Activated naive CD4-positive, alpha-beta T cell treated with anti-CD3 and anti-CD28 coated beads, Interleukin-2, amount 10 ng/mL, durations not matched to agents 7 days and 5 days (primary cell): ENCODE data around the gene RPS24.
"Not testable (repeated sequence)": the region's sequence is repeated elsewhere in the genome, so short reads cannot be mapped to it uniquely, and the experiment has no call there.

ENCODE experiments used
- CTCF ChIA-PET: fragments of 350-600 bp; sonication (Branson Sonifier 250); formaldehyde crosslinking; loops from one replicate; lab custom pipeline; 2021; ENCODE audit warnings: antibody characterized with exemption; lab: Charles Lee
- DNase-seq: peaks from one replicate; pipeline ENCODE4 v3.0.0-alpha.2; 2020
- H3K27ac Mint-ChIP-seq: one replicate; pipeline ENCODE4 v1.8.0; 2021; ENCODE audit warnings: mild to moderate bottlenecking, moderate library complexity, mixed read lengths
- H3K27me3 Mint-ChIP-seq: one replicate; pipeline ENCODE4 v1.8.0; 2021; ENCODE audit warnings: mild to moderate bottlenecking, mixed read lengths
- H3K36me3 Mint-ChIP-seq: one replicate; pipeline ENCODE4 v1.8.0; 2021; ENCODE audit warnings: mixed read lengths
- H3K4me1 Mint-ChIP-seq: one replicate; pipeline ENCODE4 v1.8.0; 2021; ENCODE audit warnings: mixed read lengths
- H3K4me3 Mint-ChIP-seq: one replicate; pipeline ENCODE4 v1.8.0; 2021; ENCODE audit warnings: mild to moderate bottlenecking, moderate library complexity, mixed read lengths
- H3K9me3 Mint-ChIP-seq: one replicate; pipeline ENCODE4 v1.8.0; 2021; ENCODE audit warnings: mixed read lengths

RPS24 gene

DNA sequence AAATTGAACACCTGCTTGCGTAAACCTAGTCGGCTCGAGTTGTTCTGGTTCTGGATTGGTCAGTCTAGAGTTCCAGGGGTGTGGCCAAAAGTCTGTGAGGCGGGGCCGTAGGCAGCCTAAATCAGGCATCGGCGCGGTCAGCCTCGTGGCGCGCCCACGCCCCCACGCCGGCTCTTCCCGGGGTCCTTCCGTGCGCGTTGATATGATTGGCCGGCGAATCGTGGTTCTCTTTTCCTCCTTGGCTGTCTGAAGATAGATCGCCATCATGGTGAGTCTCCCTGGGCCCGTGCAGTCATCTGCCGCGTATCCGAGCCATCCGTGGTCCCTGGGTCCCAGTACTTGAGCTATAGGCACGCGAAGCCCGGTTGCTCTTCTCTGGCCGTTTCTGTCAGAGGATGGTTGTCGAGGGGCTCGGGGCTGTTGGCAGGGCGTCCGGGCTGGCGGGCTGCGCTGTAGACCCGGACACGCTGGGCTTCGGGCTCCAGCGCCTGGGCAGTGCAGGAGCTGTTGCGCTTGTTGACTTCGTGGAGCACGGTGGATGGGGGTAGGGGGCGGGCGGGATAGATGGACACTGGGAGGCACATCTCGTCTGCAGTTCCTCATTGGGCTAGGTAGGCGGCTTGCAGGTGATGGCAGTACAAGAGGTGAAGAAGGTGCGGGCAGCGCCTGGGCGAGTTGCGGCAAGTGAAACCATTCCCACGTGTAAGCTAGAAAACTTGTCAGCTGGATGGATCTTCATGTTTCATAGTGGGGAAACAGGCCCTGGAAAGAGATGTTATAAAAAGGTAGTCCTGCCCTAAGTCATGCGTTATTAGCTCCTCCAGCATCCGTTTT, at the start of gene RPS24:
Gene RPS24 (plus strand): TSS at position 227 of the 834 bp plus-strand sequence. CDS start 39 bp downstream, at position 266.
- DNase-seq, result peak; percentile 96
- CTCF ChIA-PET, result interaction anchor here (1.0 to 1.1 kb wide), 2 partner anchors 13 to 1162 kb away, joined by 3 read pairs; no protein-coding TSS in a partner anchor
- Mint-ChIP-seq H3K36me3 (peaks cover 42% of the 10 kb centered on the region), H3K4me1 (peaks cover 54% of the 10 kb centered on the region), H3K4me3 (peak within 1 kb of the TSS; percentile 82), H3K27ac (peak within 1 kb of the TSS; percentile 79), H3K27me3 (peaks cover 3% of the 10 kb centered on the region), H3K9me3 (no peaks in the 10 kb centered on the region)

DNA sequence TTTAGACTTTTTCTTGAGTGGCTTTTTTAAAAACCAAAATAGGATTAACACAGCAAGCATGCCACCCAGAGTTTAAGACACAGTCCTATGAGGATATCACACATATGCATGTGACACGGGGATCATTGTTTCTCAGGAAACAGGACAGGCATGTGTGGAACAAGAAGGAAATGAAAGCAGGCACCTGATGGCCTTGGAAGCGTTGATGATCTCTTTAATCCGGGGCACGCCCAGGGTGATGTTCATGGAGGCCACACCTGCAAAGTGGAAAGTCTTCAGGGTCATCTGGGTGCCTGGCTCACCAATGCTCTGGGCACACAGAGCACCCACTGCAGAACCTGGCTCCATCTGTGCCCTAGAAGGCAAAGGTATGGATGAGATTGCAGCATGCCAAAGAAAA, 48.7 kb upstream of the RPS24 start:
- CTCF ChIA-PET, result no interaction called here
- H3K4me3 Mint-ChIP-seq, result no peak overlapping the region
- no peaks in the 10 kb centered on the region for H3K27me3 Mint-ChIP-seq
- H3K4me1 Mint-ChIP-seq, result no peaks in the 10 kb centered on the region
- no peak for DNase-seq
- H3K27ac Mint-ChIP-seq, result no peak overlapping the region
- no peaks in the 10 kb centered on the region for H3K9me3 Mint-ChIP-seq
- peaks cover 57% of the 10 kb centered on the region for H3K36me3 Mint-ChIP-seq

DNA sequence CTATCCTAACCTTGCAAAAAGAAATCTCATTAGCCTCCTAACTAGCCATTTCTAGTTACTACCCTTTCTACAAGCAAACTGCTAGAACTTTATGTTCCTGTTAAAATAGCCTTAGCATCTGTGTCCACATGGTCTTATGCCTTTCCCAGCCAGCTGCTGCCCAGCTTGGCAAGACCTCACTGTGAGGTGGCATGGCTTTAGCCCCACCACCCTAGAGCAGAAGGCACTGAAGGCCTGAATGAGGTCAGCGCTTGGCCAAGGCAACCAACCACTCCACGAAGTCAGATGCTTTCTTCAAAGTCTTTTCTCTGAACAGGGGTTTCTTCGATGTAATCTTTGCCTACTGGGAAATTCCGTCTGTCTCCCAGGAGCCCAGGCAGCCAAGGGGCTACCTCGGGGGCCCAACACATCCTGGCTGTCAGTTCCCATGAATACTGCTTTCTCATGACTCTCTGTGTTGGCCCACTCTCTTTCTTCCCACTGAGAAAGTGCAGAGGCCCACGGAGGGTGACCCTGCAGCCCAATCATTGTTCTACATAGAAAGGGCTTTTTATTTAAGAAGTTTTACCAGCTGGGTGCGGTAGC, 45.9 kb upstream of the RPS24 start:
- peaks cover 50% of the 10 kb centered on the region for H3K36me3 Mint-ChIP-seq
- H3K27ac Mint-ChIP-seq, result no peak overlapping the region
- H3K9me3 Mint-ChIP-seq, result no peaks in the 10 kb centered on the region
- H3K27me3 Mint-ChIP-seq, result no peaks in the 10 kb centered on the region
- CTCF ChIA-PET, result no interaction called here
- H3K4me1 Mint-ChIP-seq, result no peaks in the 10 kb centered on the region
- H3K4me3 Mint-ChIP-seq, result no peak overlapping the region
- DNase-seq, result no peak

DNA sequence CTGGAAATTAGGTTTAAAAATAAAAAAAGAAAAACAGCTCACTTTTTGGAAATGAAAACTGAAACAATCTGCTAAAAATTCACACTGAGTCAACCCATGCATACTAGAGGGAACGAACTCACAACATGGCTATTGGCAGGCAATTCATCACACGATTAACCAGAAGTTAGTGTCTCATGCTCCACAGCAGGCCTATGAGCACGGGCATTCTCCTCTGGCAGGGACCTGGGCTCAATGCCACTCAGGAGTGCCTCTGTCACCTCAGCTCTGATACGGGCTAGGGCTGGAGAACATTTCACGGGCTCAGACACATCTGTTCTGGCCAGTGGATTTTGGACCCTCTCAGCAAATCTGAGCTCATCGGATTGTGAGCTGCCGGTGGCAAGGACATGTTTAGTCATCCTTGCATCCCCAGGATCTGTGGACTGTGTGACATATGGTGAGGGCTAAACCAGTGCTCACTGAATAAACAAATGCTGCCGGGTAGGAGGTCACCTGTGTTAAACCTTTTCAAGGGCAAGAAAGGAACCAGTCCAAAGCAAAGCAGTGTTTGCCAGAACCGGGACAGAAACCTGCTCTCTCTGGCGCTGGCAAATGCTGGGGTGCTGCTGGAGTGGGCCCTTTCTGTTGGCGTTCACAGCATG, 44.5 kb upstream of the RPS24 start:
- H3K9me3 Mint-ChIP-seq, result no peaks in the 10 kb centered on the region
- H3K27ac Mint-ChIP-seq, result no peak overlapping the region
- no peak for DNase-seq
- peaks cover 61% of the 10 kb centered on the region for H3K36me3 Mint-ChIP-seq
- no peaks in the 10 kb centered on the region for H3K27me3 Mint-ChIP-seq
- no peak overlapping the region for H3K4me3 Mint-ChIP-seq
- H3K4me1 Mint-ChIP-seq, result no peaks in the 10 kb centered on the region
- CTCF ChIA-PET, result no interaction called here

DNA sequence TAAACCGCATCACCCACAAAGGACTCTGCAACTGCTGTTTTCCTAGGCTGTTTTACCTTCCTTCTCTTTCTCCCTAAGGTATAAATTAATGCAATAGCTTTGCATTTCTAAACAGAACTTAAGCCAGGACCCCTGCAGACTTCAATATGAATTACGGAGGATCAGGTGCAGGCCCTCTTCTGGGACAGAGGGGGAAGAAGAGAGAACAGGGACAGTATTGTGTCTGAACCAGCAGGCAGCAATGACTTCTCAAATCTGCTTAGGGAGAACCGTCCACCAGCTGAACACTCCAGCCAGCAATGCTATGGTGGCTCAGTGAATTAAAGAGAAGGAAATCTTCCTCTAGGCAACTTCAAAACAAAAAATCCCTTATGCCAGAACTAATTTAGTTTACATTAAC, 40.0 kb upstream of the RPS24 start:
- Mint-ChIP-seq H3K4me3 (no peak overlapping the region), H3K9me3 (no peaks in the 10 kb centered on the region), H3K36me3 (peaks cover 55% of the 10 kb centered on the region), H3K4me1 (no peaks in the 10 kb centered on the region), H3K27ac (no peak overlapping the region), H3K27me3 (no peaks in the 10 kb centered on the region)
- CTCF ChIA-PET, result no interaction called here
- no peak for DNase-seq

DNA sequence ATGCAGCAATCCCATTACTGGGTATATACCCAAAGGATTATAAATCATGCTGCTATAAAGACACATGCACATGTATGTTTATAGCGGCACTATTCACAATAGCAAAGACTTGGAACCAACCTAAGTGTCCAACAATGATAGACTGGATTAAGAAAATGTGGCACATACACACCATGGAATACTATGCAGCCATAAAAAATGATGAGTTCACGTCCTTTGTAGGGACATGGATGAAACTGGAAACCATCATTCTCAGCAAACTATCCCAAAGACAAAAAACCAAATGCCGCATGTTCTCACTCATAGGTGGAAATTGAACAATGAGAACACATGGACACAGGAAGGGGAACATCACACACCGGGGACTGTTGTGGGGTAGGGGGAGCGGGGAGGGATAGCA, 34.9 kb upstream of the RPS24 start:
- H3K4me1 Mint-ChIP-seq, H3K4me3 Mint-ChIP-seq, H3K27ac Mint-ChIP-seq, H3K9me3 Mint-ChIP-seq, H3K27me3 Mint-ChIP-seq, CTCF ChIA-PET, DNase-seq: not testable (repeated sequence)
- H3K36me3 Mint-ChIP-seq, result peaks cover 59% of the 10 kb centered on the region

DNA sequence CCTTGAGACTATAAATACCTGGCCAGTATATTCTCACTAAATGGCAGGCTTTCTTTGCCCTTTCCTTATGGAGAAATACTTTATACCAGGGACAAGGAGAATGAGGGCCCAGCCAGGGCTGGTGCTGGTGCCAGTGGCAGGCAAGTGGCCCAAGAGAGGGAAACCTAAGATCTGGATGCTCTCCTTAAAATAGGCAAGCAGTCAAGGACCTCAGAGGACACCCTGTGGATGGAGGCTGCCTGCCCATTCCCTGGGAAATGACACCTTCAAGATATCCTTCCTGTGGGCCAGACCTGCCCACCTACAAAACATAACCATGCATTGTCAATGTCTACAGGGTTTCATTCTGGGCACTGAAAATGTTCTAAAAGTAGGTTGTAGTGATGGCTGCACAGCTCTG, 33.5 kb upstream of the RPS24 start:
- Mint-ChIP-seq H3K4me3 (no peak overlapping the region), H3K9me3 (no peaks in the 10 kb centered on the region), H3K36me3 (peaks cover 61% of the 10 kb centered on the region), H3K27ac (no peak overlapping the region), H3K27me3 (no peaks in the 10 kb centered on the region), H3K4me1 (no peaks in the 10 kb centered on the region)
- CTCF ChIA-PET, result no interaction called here
- no peak for DNase-seq

DNA sequence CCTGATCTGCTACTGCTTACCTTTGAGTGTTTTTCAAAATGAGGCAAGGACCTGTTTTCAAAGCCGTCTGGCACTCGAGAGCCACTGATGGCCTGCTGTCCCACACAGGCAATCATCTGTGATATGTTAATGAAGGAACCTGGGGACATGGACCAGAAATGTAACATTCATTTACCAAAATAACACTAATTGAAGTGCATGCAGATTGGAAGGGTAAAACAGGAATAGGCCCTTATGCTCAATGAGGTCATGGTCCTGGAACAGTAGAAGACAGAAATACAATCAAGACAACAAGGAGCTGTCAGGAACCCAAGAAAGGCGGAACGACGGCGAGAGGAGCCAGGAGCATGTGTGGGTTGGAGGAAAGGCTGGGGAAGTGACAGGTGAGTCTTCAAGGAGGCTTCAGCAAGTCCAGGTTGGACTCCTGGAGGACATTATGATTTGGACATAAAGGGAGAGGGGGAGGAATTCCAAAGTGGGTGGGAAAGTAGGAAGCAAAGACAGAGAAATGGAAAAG, 32.6 kb upstream of the RPS24 start:
- CTCF ChIA-PET, result no interaction called here
- Mint-ChIP-seq H3K9me3 (no peaks in the 10 kb centered on the region), H3K4me1 (no peaks in the 10 kb centered on the region), H3K36me3 (peaks cover 65% of the 10 kb centered on the region), H3K4me3 (no peak overlapping the region), H3K27ac (no peak overlapping the region), H3K27me3 (no peaks in the 10 kb centered on the region)
- DNase-seq, result no peak

DNA sequence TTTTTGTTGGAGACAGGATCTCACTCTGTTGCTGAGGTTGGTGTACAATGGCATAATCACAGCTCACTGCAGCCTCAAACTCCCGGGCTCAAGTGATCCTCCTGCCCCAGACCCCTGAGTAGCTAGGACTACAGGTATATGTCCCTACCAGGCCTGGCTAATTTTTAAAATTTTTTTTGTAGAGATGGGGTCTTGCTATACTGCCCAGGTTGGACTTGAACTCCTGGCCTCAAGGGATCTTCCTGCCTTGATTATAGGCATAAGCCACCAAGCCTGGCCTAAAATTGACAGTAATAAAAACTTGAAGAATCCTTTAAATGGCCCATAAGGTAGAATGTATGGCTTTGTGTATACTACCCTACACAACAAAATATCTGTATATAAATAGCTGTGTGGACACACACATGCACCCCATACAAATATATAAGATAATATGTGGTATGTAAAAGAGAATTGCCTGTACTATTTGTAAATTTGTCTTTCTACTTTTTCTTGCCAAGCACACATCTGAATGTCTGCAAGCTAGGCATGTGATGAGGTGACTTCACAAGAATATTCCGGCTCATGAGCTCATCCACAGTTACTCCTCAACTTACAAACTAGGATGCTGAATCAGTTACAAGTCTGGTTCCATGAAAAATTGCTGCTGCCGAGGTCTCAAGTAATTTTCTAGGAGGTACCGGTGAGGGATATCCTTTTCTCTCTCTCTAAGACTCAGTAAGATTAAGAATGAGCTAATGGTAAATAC, 30.9 kb upstream of the RPS24 start:
- no peak overlapping the region for H3K27ac Mint-ChIP-seq
- no peaks in the 10 kb centered on the region for H3K4me1 Mint-ChIP-seq
- no peaks in the 10 kb centered on the region for H3K27me3 Mint-ChIP-seq
- H3K4me3 Mint-ChIP-seq, result no peak overlapping the region
- no peaks in the 10 kb centered on the region for H3K9me3 Mint-ChIP-seq
- DNase-seq, result no peak
- H3K36me3 Mint-ChIP-seq, result peaks cover 64% of the 10 kb centered on the region
- CTCF ChIA-PET, result interaction anchor here (0.7 kb wide), 1 partner anchor 156 kb away, joined by 3 read pairs; no protein-coding TSS in a partner anchor

DNA sequence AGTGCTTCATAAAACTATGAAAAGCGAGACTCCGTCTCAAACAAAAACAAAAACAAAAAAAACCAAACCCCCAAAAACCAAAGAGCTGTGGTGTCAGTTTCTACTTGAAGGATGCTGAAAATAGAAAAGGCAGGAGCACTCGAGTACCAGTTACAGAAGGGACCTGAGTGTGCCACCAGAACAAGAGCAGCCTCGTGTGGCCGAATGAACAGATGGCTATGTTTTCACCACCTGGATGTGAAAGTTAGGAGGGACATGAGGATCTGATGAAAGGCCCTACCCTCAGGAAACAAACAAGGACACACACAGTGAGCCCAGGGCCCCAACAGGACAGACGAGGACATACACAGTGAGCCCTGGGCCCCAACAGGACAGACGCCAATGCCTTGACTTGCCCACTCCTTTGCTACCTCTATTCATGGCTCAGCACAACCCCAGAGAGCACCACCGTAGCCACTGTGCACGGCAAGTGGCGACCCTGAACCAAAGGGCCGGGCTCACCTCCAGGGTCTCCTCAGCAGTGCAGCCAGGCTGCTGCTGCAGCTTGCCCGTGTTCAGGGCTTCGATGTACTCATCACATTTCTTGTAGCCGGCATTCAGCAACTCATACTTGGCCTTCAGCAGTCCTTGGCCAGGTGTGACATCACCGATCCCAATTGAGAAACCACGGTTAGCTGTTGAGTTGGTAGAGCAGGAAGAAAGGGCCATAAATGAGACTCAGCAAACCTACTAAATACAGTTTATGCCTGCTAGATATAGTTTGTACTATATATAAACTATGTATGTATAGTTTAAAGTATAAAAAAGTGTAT, 29.2 kb upstream of the RPS24 start:
- peaks cover 57% of the 10 kb centered on the region for H3K36me3 Mint-ChIP-seq
- CTCF ChIA-PET, result no interaction called here
- no peak overlapping the region for H3K27ac Mint-ChIP-seq

DNA sequence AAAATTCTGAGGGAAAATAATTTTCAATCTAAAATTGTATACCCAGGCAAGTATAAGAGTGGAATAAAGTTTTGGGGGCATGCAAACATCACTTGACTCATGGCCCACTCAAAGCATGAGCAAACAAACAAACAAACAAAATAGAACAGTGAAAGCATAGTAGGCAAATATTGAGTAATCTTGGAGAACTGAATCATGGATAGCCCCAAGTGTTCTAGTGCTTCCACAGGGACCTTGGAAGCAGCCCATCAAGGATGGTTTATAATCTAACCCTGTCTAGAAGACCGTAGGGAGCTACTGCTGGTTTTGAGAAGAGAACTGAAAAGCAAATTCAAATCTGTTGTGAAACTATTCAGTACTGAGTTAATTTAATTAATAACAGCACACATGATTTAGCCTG, 26.5 kb upstream of the RPS24 start:
- CTCF ChIA-PET, result no interaction called here
- Mint-ChIP-seq H3K36me3 (peaks cover 56% of the 10 kb centered on the region), H3K4me3 (no peak overlapping the region), H3K27ac (no peak overlapping the region), H3K9me3 (no peaks in the 10 kb centered on the region), H3K27me3 (no peaks in the 10 kb centered on the region), H3K4me1 (no peaks in the 10 kb centered on the region)
- DNase-seq, result no peak

More for the DNA sequence above, 29.2 kb upstream of the RPS24 start:
- Mint-ChIP-seq H3K9me3 (no peaks in the 10 kb centered on the region), H3K4me3 (no peak overlapping the region), H3K4me1 (no peaks in the 10 kb centered on the region), H3K27me3 (no peaks in the 10 kb centered on the region)
- no peak for DNase-seq

DNA sequence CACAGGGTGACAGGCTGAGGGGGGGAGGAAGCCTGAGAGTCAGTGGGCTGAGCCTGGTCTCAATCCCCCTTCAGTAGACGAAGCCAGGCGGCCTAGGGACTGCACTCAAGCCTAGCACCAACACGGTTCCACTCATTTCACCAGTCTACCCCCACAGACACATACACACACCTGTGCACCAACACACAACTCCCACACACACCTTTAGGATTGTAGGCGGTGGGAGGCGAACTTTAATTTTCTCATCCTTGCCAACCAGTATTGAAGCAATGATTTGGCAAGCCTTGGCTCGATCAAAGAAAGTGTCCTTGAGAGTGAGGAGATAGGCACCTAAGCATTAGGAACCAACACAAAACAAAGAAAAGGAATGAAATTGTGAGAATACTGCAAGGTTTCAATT, 24.0 kb upstream of the RPS24 start:
- no peaks in the 10 kb centered on the region for H3K27me3 Mint-ChIP-seq
- no peaks in the 10 kb centered on the region for H3K9me3 Mint-ChIP-seq
- no peak for DNase-seq
- CTCF ChIA-PET, result no interaction called here
- H3K27ac Mint-ChIP-seq, result no peak overlapping the region
- H3K4me1 Mint-ChIP-seq, result no peaks in the 10 kb centered on the region
- no peak overlapping the region for H3K4me3 Mint-ChIP-seq
- peaks cover 50% of the 10 kb centered on the region for H3K36me3 Mint-ChIP-seq

DNA sequence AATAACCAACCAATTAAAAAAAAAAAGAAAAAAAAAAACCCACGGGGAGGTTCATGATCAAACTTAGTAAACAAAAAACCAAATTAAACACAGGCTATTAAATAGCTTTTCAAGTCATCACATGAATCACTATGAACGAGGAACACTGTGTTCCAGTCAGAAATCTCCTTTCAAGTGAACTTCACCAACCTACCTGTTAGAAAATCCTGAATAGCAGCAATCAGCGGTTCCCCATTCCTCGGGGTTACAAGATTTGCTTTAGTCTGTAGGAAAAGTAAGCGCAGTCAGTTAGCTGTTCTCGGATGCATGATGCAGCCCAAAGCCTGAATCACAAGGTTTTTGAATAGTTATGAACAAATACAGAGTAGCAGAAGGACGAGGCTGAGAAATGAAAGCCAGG, 23.4 kb upstream of the RPS24 start:
- DNase-seq, result no peak
- CTCF ChIA-PET, result no interaction called here
- Mint-ChIP-seq H3K4me3 (no peak overlapping the region), H3K9me3 (no peaks in the 10 kb centered on the region), H3K27ac (no peak overlapping the region), H3K36me3 (peaks cover 52% of the 10 kb centered on the region), H3K27me3 (no peaks in the 10 kb centered on the region), H3K4me1 (no peaks in the 10 kb centered on the region)
